ENCODE results near the gene PRKCE.
A peak's percentile ranks its signal among the peaks of the same experiment; 100 is the strongest.

PRKCE gene

DNA sequence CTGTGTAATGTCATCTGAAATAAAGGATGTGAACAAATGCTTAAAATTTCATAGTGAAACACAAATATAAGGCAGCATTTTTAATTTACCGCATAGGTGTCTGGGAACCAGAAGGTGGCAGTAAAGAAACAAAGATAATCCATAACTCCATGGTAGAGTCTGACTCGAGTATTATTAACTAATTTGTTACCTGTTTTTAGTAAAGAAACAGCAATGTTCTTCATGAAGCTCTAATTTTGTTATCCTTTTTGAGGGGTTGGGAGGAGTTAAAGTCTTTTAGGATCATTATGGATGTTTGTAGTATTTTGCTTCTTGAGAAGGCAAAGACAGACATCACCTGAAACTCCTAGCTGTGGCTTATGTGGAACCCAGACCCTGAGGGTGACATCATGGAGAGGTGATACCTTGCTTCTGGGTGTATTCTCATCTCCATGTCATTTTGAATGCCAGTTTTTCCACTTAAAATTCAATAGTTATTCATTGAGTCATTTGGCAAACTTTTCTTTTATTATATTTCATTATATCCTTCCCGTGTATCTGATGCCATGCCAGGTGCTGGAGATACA, 359.5 kb downstream of the PRKCE start:
- Histone ChIP-seq H3K9ac (ENCODE audit: low read length) (no peak overlapping the region), H3K23ac (ENCODE audit: low read length) (no peak overlapping the region), H2BK15ac (replicated peaks; ENCODE audit: low read depth) (no peak overlapping the region), H2AK5ac (ENCODE audit: low read length) (no peak overlapping the region), H3K27ac (ENCODE audit: low read depth, low read length) (no peak overlapping the region), H3K79me2 (ENCODE audit: control insufficient read depth, insufficient read depth, low read length) (no peaks in the 10 kb centered on the region), H3K56ac (ENCODE audit: low read length) (no peak overlapping the region), H4K8ac (ENCODE audit: low read depth, low read length) (no peak overlapping the region), H3K79me1 (ENCODE audit: low read length) (no peaks in the 10 kb centered on the region), H2BK120ac (ENCODE audit: low read depth, low read length) (no peak overlapping the region), H4K5ac (ENCODE audit: low read length) (no peak overlapping the region), H3K27me3 (ENCODE audit: insufficient read depth, low read length, poor library complexity) (no peaks in the 10 kb centered on the region), H3K36me3 (ENCODE audit: control insufficient read depth, insufficient read depth, low read length) (no peaks in the 10 kb centered on the region), H3K4me2 (ENCODE audit: low read length) (no peak overlapping the region), H2BK5ac (ENCODE audit: low read length) (no peak overlapping the region), H3K18ac (ENCODE audit: low read length) (no peak overlapping the region), H3K4me3 (ENCODE audit: low read length) (no peak overlapping the region), H3K4ac (ENCODE audit: low read depth, low read length) (no peak overlapping the region), H3K4me1 (ENCODE audit: control insufficient read depth, low read depth, low read length) (peaks cover 8% of the 10 kb centered on the region)
- DNase-seq, result peak; percentile 38
- WGBS (ENCODE audit: extremely low coverage, insufficient coverage, low lambda C conversion rate), result no CpG with 5 or more reads among the region's 3 CpGs

DNA sequence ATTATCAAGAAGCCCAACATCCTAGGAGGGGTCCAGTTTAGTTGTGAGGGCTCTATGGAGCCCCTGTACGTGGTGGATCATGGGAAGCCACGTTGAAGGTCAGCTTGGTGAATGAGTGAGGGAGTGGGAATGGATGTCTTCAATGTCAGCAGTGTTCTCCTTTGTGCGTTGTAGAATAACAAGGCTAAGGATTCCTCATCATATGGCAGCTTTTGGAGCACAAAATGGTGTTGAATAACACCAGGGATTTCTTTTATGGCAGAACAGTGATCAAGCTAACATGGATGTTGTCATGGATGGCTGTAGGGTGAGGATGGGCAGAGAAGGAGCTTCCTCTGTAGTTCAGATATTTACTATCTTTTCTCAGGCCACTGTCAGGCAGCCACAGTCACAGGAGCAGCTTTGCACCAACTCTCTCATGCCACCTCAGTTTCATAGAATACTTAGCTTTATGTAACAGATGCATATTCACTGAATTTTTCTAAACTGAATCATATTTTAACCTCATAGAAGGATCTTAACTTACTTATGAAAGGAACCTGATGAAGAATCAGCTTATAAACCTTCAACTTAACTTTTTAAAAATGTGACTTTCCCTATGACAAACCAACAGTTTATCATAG, 361.3 kb downstream of the PRKCE start:
- H3K4me1 ChIP-seq (ENCODE audit: control insufficient read depth, low read depth, low read length), result peaks cover 12% of the 10 kb centered on the region
- H3K36me3 ChIP-seq (ENCODE audit: control insufficient read depth, insufficient read depth, low read length), result no peaks in the 10 kb centered on the region
- no peak for DNase-seq

DNA sequence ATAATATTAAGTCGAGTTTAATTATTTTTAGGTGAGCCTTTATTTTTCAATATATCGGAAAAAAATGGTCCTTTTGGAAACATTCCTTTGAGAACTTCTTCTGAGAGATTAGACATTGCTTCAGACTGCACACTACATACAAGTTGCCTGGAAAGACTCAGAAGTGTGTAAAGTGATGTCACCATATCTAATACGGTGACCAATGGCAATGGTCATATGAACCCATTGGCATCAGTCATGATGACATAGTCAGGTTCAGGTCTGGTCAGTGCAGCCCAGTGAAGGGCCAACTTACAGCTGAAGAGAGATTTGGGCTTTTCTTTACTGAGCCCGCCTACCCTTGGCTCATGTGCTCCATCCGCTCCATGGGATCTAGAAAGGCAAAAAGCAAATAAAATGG, 362.3 kb downstream of the PRKCE start:
- Histone ChIP-seq H3K79me2 (ENCODE audit: control insufficient read depth, insufficient read depth, low read length) (no peaks in the 10 kb centered on the region), H4K8ac (ENCODE audit: low read depth, low read length) (no peak overlapping the region), H3K23ac (ENCODE audit: low read length) (peak overlapping the region; percentile 31), H4K5ac (ENCODE audit: low read length) (no peak overlapping the region), H2BK120ac (ENCODE audit: low read depth, low read length) (no peak overlapping the region), H3K36me3 (ENCODE audit: control insufficient read depth, insufficient read depth, low read length) (no peaks in the 10 kb centered on the region), H3K27me3 (ENCODE audit: insufficient read depth, low read length, poor library complexity) (no peaks in the 10 kb centered on the region), H3K18ac (ENCODE audit: low read length) (no peak overlapping the region), H2BK15ac (replicated peaks; ENCODE audit: low read depth) (peak overlapping the region; percentile 9), H3K9ac (ENCODE audit: low read length) (no peak overlapping the region), H2AK5ac (ENCODE audit: low read length) (no peak overlapping the region), H3K4me2 (ENCODE audit: low read length) (no peak overlapping the region), H3K56ac (ENCODE audit: low read length) (no peak overlapping the region), H3K4ac (ENCODE audit: low read depth, low read length) (peak overlapping the region; percentile 9), H3K4me3 (ENCODE audit: low read length) (no peak overlapping the region), H3K79me1 (ENCODE audit: low read length) (no peaks in the 10 kb centered on the region), H3K4me1 (ENCODE audit: control insufficient read depth, low read depth, low read length) (peaks cover 12% of the 10 kb centered on the region), H2BK5ac (ENCODE audit: low read length) (no peak overlapping the region), H3K27ac (ENCODE audit: low read depth, low read length) (no peak overlapping the region)
- no peak for DNase-seq
- WGBS (ENCODE audit: extremely low coverage, insufficient coverage, low lambda C conversion rate), result no CpG with 5 or more reads among the region's 5 CpGs

More for the DNA sequence above, 361.3 kb downstream of the PRKCE start:
- Histone ChIP-seq H2BK5ac (ENCODE audit: low read length) (no peak overlapping the region), H3K4me3 (ENCODE audit: low read length) (no peak overlapping the region), H3K79me2 (ENCODE audit: control insufficient read depth, insufficient read depth, low read length) (no peaks in the 10 kb centered on the region), H2AK5ac (ENCODE audit: low read length) (no peak overlapping the region), H3K4me2 (ENCODE audit: low read length) (no peak overlapping the region), H3K27ac (ENCODE audit: low read depth, low read length) (no peak overlapping the region), H3K9ac (ENCODE audit: low read length) (no peak overlapping the region), H2BK15ac (replicated peaks; ENCODE audit: low read depth) (no peak overlapping the region), H4K5ac (ENCODE audit: low read length) (no peak overlapping the region), H3K27me3 (ENCODE audit: insufficient read depth, low read length, poor library complexity) (no peaks in the 10 kb centered on the region), H3K23ac (ENCODE audit: low read length) (no peak overlapping the region), H3K4ac (ENCODE audit: low read depth, low read length) (no peak overlapping the region), H3K56ac (ENCODE audit: low read length) (no peak overlapping the region), H4K8ac (ENCODE audit: low read depth, low read length) (no peak overlapping the region), H3K79me1 (ENCODE audit: low read length) (no peaks in the 10 kb centered on the region), H2BK120ac (ENCODE audit: low read depth, low read length) (no peak overlapping the region), H3K18ac (ENCODE audit: low read length) (no peak overlapping the region)
- WGBS (ENCODE audit: extremely low coverage, insufficient coverage, low lambda C conversion rate), result no CpG with 5 or more reads among the region's 3 CpGs

DNA sequence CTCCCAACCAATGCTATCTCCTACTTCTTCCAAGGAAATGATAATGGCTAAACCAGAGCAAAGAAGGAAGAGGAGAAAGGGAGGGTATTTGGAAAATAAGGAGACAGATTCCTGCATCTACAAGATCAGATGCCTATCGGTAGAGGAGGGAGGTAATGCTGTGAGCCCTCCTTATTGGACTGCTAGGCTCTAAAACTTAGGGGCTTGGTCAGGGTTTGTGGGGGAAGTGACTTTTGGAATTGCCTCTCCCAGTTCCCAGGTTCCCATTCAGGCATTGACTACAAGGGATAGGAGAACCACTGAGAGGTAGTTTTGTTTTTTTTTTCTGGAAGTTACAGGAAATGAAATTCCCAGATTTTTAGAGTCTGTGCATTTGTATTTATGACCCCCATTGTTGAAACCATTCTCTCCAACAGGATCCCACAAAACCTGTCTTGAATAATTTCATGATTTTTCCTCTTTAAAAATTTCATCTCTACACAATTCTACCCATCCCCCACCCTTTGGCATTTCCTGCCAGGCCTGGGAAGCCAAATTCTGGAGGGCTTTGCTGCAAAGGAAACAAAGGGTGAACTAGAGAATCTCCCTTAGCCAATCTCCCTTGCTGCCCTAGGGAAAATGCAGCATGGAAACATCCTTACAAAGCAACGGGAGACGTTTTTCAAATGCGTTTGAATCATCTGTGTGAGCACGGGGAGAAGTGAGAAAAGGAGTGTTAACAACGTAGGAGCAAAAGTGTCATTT, 363.6 kb downstream of the PRKCE start:
- H3K27me3 ChIP-seq (ENCODE audit: insufficient read depth, low read length, poor library complexity), result no peaks in the 10 kb centered on the region
- peak overlapping the region; percentile 96 for H2BK15ac ChIP-seq (replicated peaks; ENCODE audit: low read depth)
- H3K4me3 ChIP-seq (ENCODE audit: low read length), result no peak overlapping the region
- H2AK5ac ChIP-seq (ENCODE audit: low read length), result no peak overlapping the region
- peak; percentile 94 for DNase-seq
- H2BK5ac ChIP-seq (ENCODE audit: low read length), result peak overlapping the region; percentile 77
- no peak overlapping the region for H4K8ac ChIP-seq (ENCODE audit: low read depth, low read length)
- H3K18ac ChIP-seq (ENCODE audit: low read length), result peak overlapping the region; percentile 94
- peak overlapping the region; percentile 81 for H3K27ac ChIP-seq (ENCODE audit: low read depth, low read length)
- H2BK120ac ChIP-seq (ENCODE audit: low read depth, low read length), result peak overlapping the region; percentile 97
- no peak overlapping the region for H3K9ac ChIP-seq (ENCODE audit: low read length)
- no peak overlapping the region for H3K4me2 ChIP-seq (ENCODE audit: low read length)
- no peak overlapping the region for H3K4ac ChIP-seq (ENCODE audit: low read depth, low read length)
- H3K4me1 ChIP-seq (ENCODE audit: control insufficient read depth, low read depth, low read length), result peaks cover 12% of the 10 kb centered on the region
- no peak overlapping the region for H4K5ac ChIP-seq (ENCODE audit: low read length)
- peak overlapping the region; percentile 62 for H3K56ac ChIP-seq (ENCODE audit: low read length)
- H3K23ac ChIP-seq (ENCODE audit: low read length), result no peak overlapping the region
- H3K36me3 ChIP-seq (ENCODE audit: control insufficient read depth, insufficient read depth, low read length), result no peaks in the 10 kb centered on the region
- WGBS (ENCODE audit: extremely low coverage, insufficient coverage, low lambda C conversion rate), result no CpG with 5 or more reads among the region's 6 CpGs
- no peaks in the 10 kb centered on the region for H3K79me1 ChIP-seq (ENCODE audit: low read length)
- no peaks in the 10 kb centered on the region for H3K79me2 ChIP-seq (ENCODE audit: control insufficient read depth, insufficient read depth, low read length)

DNA sequence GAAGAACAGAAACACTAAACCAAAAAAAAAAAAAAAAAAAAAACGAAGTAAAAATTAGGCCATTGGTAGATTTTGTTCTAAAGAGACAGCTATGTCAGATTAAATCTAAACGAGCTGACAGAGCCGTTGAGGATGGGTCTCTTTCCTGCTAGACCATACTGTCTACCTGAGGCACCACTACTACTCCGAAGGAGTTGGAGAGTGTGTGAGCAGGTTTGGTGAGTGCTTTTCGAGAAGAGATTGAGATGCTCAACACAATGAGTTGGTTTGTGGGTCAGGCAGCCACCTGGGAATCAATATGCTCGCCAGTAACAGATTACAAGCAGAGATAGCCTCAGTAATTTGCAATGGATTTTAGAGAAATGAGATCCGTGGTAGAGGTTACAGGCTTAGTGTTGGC, 364.2 kb downstream of the PRKCE start:
- Histone ChIP-seq H3K23ac (ENCODE audit: low read length) (no peak overlapping the region), H2AK5ac (ENCODE audit: low read length) (no peak overlapping the region), H2BK15ac (replicated peaks; ENCODE audit: low read depth) (no peak overlapping the region), H4K8ac (ENCODE audit: low read depth, low read length) (no peak overlapping the region), H3K27ac (ENCODE audit: low read depth, low read length) (peak overlapping the region; percentile 42), H3K4me3 (ENCODE audit: low read length) (no peak overlapping the region), H3K79me2 (ENCODE audit: control insufficient read depth, insufficient read depth, low read length) (no peaks in the 10 kb centered on the region), H4K5ac (ENCODE audit: low read length) (no peak overlapping the region), H2BK120ac (ENCODE audit: low read depth, low read length) (peak overlapping the region; percentile 83), H2BK5ac (ENCODE audit: low read length) (peak overlapping the region; percentile 3), H3K79me1 (ENCODE audit: low read length) (no peaks in the 10 kb centered on the region), H3K4me2 (ENCODE audit: low read length) (no peak overlapping the region), H3K36me3 (ENCODE audit: control insufficient read depth, insufficient read depth, low read length) (no peaks in the 10 kb centered on the region), H3K4me1 (ENCODE audit: control insufficient read depth, low read depth, low read length) (peaks cover 12% of the 10 kb centered on the region), H3K18ac (ENCODE audit: low read length) (peak overlapping the region; percentile 65), H3K27me3 (ENCODE audit: insufficient read depth, low read length, poor library complexity) (no peaks in the 10 kb centered on the region), H3K4ac (ENCODE audit: low read depth, low read length) (no peak overlapping the region), H3K9ac (ENCODE audit: low read length) (no peak overlapping the region), H3K56ac (ENCODE audit: low read length) (peak overlapping the region; percentile 36)
- DNase-seq, result peak; percentile 78
- no CpG with 5 or more reads among the region's 7 CpGs for WGBS (ENCODE audit: extremely low coverage, insufficient coverage, low lambda C conversion rate)
